ENCODE results near the gene DDX39A. TPM values are rescaled to one million over a fixed set of nuclear protein-coding genes. Genes with fewer than 3 reads are reported as not detected.

DDX39A gene
- total RNA-seq, 1 donor from 2014 or later = 38.6 TPM

DNA sequence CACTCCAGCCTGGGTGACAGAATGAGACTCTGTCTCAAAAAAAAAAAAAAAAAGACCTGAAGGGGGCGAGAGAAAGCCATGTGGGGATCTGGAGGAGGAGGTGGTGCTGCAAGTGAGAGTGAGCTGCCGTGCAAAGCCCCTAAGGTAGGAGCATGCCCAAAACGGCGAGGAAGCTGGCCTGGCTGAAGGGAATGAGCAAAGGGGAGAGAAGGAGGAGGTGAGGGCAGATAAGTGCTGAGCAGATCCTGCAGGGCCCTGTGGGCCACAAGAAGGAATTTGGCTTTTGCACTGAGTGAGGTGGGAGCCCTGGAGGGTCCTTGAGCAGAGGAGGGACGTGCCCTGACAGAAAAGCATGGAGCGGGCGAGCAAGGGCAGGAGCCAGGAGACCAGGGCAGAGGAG lies 57.3 kb downstream of the DDX39A start:
- H3F3A ChIP-seq (ENCODE audit: low read depth) = peaks cover 18% of the 10 kb centered on the region
- Mint-ChIP-seq H3K36me3 (no peaks in the 10 kb centered on the region), H3K27ac (no peak overlapping the region), H3K4me3 (peak overlapping the region; percentile 9), H3K4me1 (peaks cover 25% of the 10 kb centered on the region), H3K9me3 (no peaks in the 10 kb centered on the region), H3K27me3 (ENCODE audit: insufficient read depth, low read depth) (peaks cover 14% of the 10 kb centered on the region)
- H3K4me1 ChIP-seq = peaks cover 5% of the 10 kb centered on the region
- no peak overlapping the region for H3K4me2 ChIP-seq
- H3K36me3 ChIP-seq = no peaks in the 10 kb centered on the region
- H3K27me3 ChIP-seq = no peaks in the 10 kb centered on the region
- no peaks in the 10 kb centered on the region for H4K20me1 ChIP-seq (ENCODE audit: low read depth)
- TF ChIP-seq, protein P1, sequence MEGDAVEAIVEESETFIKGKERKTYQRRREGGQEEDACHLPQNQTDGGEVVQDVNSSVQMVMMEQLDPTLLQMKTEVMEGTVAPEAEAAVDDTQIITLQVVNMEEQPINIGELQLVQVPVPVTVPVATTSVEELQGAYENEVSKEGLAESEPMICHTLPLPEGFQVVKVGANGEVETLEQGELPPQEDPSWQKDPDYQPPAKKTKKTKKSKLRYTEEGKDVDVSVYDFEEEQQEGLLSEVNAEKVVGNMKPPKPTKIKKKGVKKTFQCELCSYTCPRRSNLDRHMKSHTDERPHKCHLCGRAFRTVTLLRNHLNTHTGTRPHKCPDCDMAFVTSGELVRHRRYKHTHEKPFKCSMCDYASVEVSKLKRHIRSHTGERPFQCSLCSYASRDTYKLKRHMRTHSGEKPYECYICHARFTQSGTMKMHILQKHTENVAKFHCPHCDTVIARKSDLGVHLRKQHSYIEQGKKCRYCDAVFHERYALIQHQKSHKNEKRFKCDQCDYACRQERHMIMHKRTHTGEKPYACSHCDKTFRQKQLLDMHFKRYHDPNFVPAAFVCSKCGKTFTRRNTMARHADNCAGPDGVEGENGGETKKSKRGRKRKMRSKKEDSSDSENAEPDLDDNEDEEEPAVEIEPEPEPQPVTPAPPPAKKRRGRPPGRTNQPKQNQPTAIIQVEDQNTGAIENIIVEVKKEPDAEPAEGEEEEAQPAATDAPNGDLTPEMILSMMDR (IDR thresholded peaks at IDR 0.05) = peak; percentile 26
- TF ChIP-seq EZH2 (IDR thresholded peaks at IDR 0.05) = no peak
- no peak overlapping the region for H3K27ac ChIP-seq
- no peak overlapping the region for H3K9ac ChIP-seq
- no peak overlapping the region for H3K4me3 ChIP-seq
- H3K79me2 ChIP-seq (ENCODE audit: low read depth) = no peaks in the 10 kb centered on the region
- peak; percentile 52 for DNase-seq (ENCODE audit: low spot score)
- H2AFZ ChIP-seq (replicated peaks) = no peak overlapping the region
- H3K9me3 ChIP-seq (ENCODE audit: low read depth) = no peaks in the 10 kb centered on the region

Other genes starting within 250 kb of the DDX39A start
- gene ADGRL1, start 213.2 kb downstream of the DDX39A start, total RNA-seq (ENCODE audit: low replicate concordance) = 13.3 and 59.0 TPM in 2 replicates
- 1.1 and 1.5 TPM in 2 replicates for gene ADGRE5, start 37.9 kb downstream of the DDX39A start, total RNA-seq (ENCODE audit: low replicate concordance)
- gene PKN1, start 14.0 kb upstream of the DDX39A start, total RNA-seq (ENCODE audit: low replicate concordance) = 29.0 and 98.6 TPM in 2 replicates
- not detected in 2 replicates for gene PTGER1, start 56.0 kb upstream of the DDX39A start, total RNA-seq (ENCODE audit: low replicate concordance)
- 23.6 and 83.6 TPM in 2 replicates for gene GIPC1, start 76.8 kb upstream of the DDX39A start, total RNA-seq (ENCODE audit: low replicate concordance)
- 61.4 and 61.9 TPM in 2 replicates for gene DNAJB1, start 99.1 kb upstream of the DDX39A start, total RNA-seq (ENCODE audit: low replicate concordance)
- gene TECR, start 110.3 kb upstream of the DDX39A start, total RNA-seq (ENCODE audit: low replicate concordance) = 41.9 and 96.4 TPM in 2 replicates
- gene NDUFB7, start 152.7 kb upstream of the DDX39A start, total RNA-seq (ENCODE audit: low replicate concordance) = 38.0 and 177 TPM in 2 replicates
- 0.31 TPM in 1 of 2 replicates, not detected in the other for gene CLEC17A, start 163.7 kb upstream of the DDX39A start, total RNA-seq (ENCODE audit: low replicate concordance)

Measured in neural progenitor cell (in vitro differentiated cells).